Body of pancreas (tissue), 4 donors: Measurements from ENCODE around the gene ATG4A. TPM values are rescaled to one million over a fixed set of nuclear protein-coding genes. Genes with fewer than 3 reads are reported as not detected.

Experiments used
- ATAC-seq: fragments of 150-250 bp; one replicate; pipeline ENCODE4 v1.9.1; 2016
- DNase-seq, 4 donors: peaks; one replicate each; pipeline ENCODE4 v3.0.0-alpha.2; 2019
- H3K27ac ChIP-seq, 4 donors: fragments of 200-600 bp; sonication (generic); 1 replicate in 3 of 4; 2 replicates in 1 of 4; pipeline versions ENCODE4 v1.5.1 to v1.6.1; 2016 to 2019; ENCODE audit warnings: mild to moderate bottlenecking in 1 of 4, mixed read lengths in 1 of 4, moderate library complexity in 1 of 4
- H3K27me3 ChIP-seq, 2 donors: fragments of 200-600 bp; sonication (generic); one replicate each; pipeline ENCODE4 v1.6.0; 2016; ENCODE audit warnings: mild to moderate bottlenecking in 1 of 2
- H3K36me3 ChIP-seq, 2 donors: fragments of 200-600 bp; sonication (generic); replicated peaks in 1 of 2; 2 replicates each; pipeline ENCODE4 v1.5.1; 2016; ENCODE audit warnings: low read depth in 2 of 2; ENCODE audit not compliant: insufficient read depth in 1 of 2
- H3K4me1 ChIP-seq: fragments of 200-600 bp; sonication (generic); one replicate; pipeline ENCODE4 v1.6.0; 2016
- H3K4me3 ChIP-seq, 2 donors: fragments of 200-600 bp; sonication (generic); 1 replicate in 1 of 2; 2 replicates in 1 of 2; pipeline ENCODE4 v1.5.1; 2016 to 2019
- H3K9me3 ChIP-seq, 3 donors: fragments of 200-600 bp; sonication (generic); 1 replicate in 2 of 3; 2 replicates in 1 of 3; pipeline ENCODE4 v1.5.1; 2016
- POLR2A ChIP-seq, 3 donors: fragments of 450-650 bp; IDR thresholded peaks; one replicate each; pipeline ENCODE4 v1.6.1; 2016; ENCODE audit warnings: antibody characterized with exemption in 3 of 3, mild to moderate bottlenecking in 2 of 3
- WGBS, 2 donors: methylation state at CpG; one replicate each; pipeline ENCODE4 v1.1.5; 2017; 5-methylcytosine and 5-hydroxymethylcytosine counted together
- intact Hi-C: fragments of 100-400 bp; cut with DNase I; formaldehyde crosslinking; loops from one replicate; pipeline ENCODE4 v1.15.1; 2023
- total RNA-seq, 2 donors: library from RNA; depleted of rRNA; stranded (reverse); fragments of >200 nt; gene quantifications; one replicate each; pipeline ENCODE4 v1.1.0, GENCODE V29; 2016
- TF ChIP-seq, protein P1 (sequence below), 7 experiments: fragments of 450-650 bp in 4 of 7; fragments of 200-600 bp in 3 of 7; sonication (generic) in 3 of 7; IDR thresholded peaks; one replicate each; pipeline ENCODE4 v1.5.1; 2016 to 2019; ENCODE audit warnings: antibody characterized with exemption in 7 of 7

Gene ATG4A
- total RNA-seq, 2 donors from 2014 or later, result 11.2 to 31.6 TPM

DNA sequence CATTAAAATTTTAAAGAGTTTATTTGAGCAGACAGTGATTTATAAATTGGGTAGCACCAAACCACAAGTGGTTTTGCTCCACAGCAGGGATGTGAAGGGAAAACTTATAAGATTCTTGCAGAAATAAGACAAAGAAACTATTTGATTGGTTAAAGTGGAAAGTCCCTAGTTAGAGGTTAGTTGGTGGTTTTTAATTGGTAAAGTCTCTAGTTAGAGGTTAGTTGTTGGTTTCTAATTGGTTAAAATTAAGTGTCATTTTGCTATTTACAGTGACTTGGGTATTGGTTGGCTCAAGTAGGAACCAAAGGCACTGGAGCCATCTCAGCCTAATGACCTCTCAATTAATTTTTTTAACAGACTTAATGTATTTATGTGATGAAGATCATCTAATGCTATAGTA, 23.0 kb downstream of the ATG4A start:
- Histone ChIP-seq H3K4me3 (no peak overlapping the region), H3K9me3 (no peaks in the 10 kb centered on the region), H3K27ac (no peak overlapping the region), H3K36me3 (no peaks in the 10 kb centered on the region), H3K4me1 (no peaks in the 10 kb centered on the region), H3K27me3 (no peaks in the 10 kb centered on the region)
- no peak for DNase-seq
- TF ChIP-seq POLR2A (IDR thresholded peaks at IDR 0.05), result no peak
- TF ChIP-seq, protein P1, sequence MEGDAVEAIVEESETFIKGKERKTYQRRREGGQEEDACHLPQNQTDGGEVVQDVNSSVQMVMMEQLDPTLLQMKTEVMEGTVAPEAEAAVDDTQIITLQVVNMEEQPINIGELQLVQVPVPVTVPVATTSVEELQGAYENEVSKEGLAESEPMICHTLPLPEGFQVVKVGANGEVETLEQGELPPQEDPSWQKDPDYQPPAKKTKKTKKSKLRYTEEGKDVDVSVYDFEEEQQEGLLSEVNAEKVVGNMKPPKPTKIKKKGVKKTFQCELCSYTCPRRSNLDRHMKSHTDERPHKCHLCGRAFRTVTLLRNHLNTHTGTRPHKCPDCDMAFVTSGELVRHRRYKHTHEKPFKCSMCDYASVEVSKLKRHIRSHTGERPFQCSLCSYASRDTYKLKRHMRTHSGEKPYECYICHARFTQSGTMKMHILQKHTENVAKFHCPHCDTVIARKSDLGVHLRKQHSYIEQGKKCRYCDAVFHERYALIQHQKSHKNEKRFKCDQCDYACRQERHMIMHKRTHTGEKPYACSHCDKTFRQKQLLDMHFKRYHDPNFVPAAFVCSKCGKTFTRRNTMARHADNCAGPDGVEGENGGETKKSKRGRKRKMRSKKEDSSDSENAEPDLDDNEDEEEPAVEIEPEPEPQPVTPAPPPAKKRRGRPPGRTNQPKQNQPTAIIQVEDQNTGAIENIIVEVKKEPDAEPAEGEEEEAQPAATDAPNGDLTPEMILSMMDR (IDR thresholded peaks at IDR 0.05), result no peak
- intact Hi-C loops, result no loop called here
- no peak for ATAC-seq

DNA sequence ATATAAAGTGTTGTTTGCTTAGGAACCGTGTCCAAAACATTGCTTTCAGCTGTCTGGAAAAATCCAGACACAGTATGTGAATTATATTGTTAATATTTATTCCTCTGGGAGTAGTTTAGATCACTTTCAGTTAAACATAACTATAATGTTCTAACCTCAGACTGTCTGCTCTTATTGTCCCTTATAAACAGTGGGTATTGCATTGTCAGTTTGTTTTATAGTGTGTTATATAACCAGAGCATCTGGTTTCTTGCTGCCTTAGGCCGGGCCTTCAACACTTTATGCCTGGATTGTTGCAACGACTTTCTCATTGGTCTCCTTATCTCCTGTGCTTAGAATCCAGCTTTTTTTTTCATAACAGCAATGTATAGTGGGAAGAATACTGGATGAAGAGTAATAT, 26.4 kb downstream of the ATG4A start:
- Histone ChIP-seq H3K36me3 (no peaks in the 10 kb centered on the region), H3K4me3 (no peak overlapping the region), H3K27me3 (no peaks in the 10 kb centered on the region), H3K4me1 (peaks cover 5% of the 10 kb centered on the region), H3K27ac (no peak overlapping the region), H3K9me3 (no peaks in the 10 kb centered on the region)
- DNase-seq (no peak), ATAC-seq (no peak)
- TF ChIP-seq POLR2A (IDR thresholded peaks at IDR 0.05), result no peak
- TF ChIP-seq, protein P1 (IDR thresholded peaks at IDR 0.05), result no peak
- 61 to 66% methylated on average over 3 of the region's 3 CpGs for WGBS, 2 donors
- intact Hi-C loops, result no loop called here

DNA sequence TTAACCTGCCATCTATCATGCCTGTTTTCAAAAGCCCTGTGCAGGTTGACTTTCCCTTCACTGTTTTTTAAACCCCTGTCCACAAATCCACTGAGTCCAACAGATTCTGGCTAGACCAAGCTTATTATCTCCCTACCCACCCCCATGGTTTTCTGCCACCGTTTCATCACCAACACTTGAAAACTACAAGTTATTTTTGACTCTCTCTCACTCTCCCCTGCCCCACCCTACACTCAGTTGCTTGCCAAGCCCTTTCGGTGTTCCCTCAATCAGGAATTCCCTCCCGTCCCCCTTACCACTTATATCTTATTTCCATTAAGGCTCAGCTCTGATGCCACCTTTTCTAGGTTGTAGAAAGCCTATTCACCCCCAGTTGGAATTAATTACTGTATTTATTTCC, 29.7 kb downstream of the ATG4A start:
- intact Hi-C loops, result no loop called here
- Histone ChIP-seq H3K36me3 (no peaks in the 10 kb centered on the region), H3K27me3 (no peaks in the 10 kb centered on the region), H3K9me3 (no peaks in the 10 kb centered on the region), H3K27ac (no peak overlapping the region), H3K4me1 (peaks cover 5% of the 10 kb centered on the region), H3K4me3 (no peak overlapping the region)
- 66 to 82% methylated on average over 3 of the region's 3 CpGs for WGBS, 2 donors
- TF ChIP-seq, protein P1 (IDR thresholded peaks at IDR 0.05), result no peak
- no peak for TF ChIP-seq POLR2A (IDR thresholded peaks at IDR 0.05)
- ATAC-seq, result no peak
- DNase-seq, result no peak

DNA sequence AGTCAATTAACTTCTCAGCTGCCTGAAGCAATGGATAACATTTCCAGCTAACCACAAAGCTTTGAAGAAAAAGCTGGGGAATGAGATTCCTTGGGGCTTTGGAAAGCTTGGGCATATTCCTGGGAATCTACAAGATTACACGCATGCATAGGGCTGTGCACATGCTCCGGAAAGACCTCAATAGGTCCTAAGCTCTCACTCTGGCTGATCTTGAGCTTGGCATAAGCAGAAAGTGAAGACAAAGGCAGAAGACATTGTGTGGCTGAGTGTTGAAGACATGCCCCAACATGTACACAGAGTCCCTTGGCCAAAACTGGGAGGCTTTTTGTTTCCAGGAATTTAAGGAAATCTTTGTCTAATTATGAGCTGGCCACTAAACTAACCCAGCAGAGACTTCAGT, 31.2 kb downstream of the ATG4A start:
- intact Hi-C loops, result no loop called here
- WGBS, 2 donors, result 93 to 100% methylated on average over 2 of the region's 2 CpGs
- DNase-seq, result no peak

More for the DNA sequence above, 31.2 kb downstream of the ATG4A start:
- H3K27me3 ChIP-seq, result no peaks in the 10 kb centered on the region
- no peaks in the 10 kb centered on the region for H3K36me3 ChIP-seq
- no peak overlapping the region for H3K4me3 ChIP-seq
- no peaks in the 10 kb centered on the region for H3K9me3 ChIP-seq
- H3K4me1 ChIP-seq, result peaks cover 5% of the 10 kb centered on the region
- no peak overlapping the region for H3K27ac ChIP-seq
- no peak for ATAC-seq
- no peak for TF ChIP-seq POLR2A (IDR thresholded peaks at IDR 0.05)
- TF ChIP-seq, protein P1 (IDR thresholded peaks at IDR 0.05), result no peak
